NCI-H446 treated with DMSO at 0.1 percent for 48 hours (cell line): ENCODE results near the gene CENPA.
"Not testable (repeated sequence)": the region's sequence is repeated elsewhere in the genome, so short reads cannot be mapped to it uniquely, and the experiment has no call there.

Experiments used
- DNase-seq: peaks from one replicate; lab custom pipeline; 2025; lab: John Stamatoyannopoulos, UW

The CENPA gene

GRCh38 chr2:26785431-26786206, at the start of gene CENPA:
CENPA (plus strand) TSS chr2:26786056; CDS start chr2:26786197, 141 bp downstream.
- peak; percentile 98 for DNase-seq

GRCh38 chr2:26737221-26737620, 48.6 kb upstream of the CENPA start:
- DNase-seq = no peak

GRCh38 chr2:26738481-26738880, 47.4 kb upstream of the CENPA start:
- DNase-seq = no peak

GRCh38 chr2:26739514-26739913, 46.3 kb upstream of the CENPA start:
- DNase-seq = no peak

- no peak for DNase-seq
These were observed 45.5 kb upstream of the CENPA start for GRCh38 chr2:26740346-26740745.

GRCh38 chr2:26740890-26741302, 45.0 kb upstream of the CENPA start:
- DNase-seq = no peak

- DNase-seq = no peak
These were observed 43.6 kb upstream of the CENPA start for GRCh38 chr2:26742048-26742770.

- no peak for DNase-seq
These were observed 42.0 kb upstream of the CENPA start for GRCh38 chr2:26743852-26744251.

- no peak for DNase-seq
These were observed 40.9 kb upstream of the CENPA start for GRCh38 chr2:26744953-26745352.

- DNase-seq = peak; percentile 40
These were observed 40.1 kb upstream of the CENPA start for GRCh38 chr2:26745609-26746327.

- DNase-seq = no peak
These were observed 38.9 kb upstream of the CENPA start for GRCh38 chr2:26746934-26747333.

- DNase-seq = not testable (repeated sequence)
These were observed 36.0 kb upstream of the CENPA start for GRCh38 chr2:26749787-26750420.

- not testable (repeated sequence) for DNase-seq
These were observed 35.4 kb upstream of the CENPA start for GRCh38 chr2:26750467-26750866.

GRCh38 chr2:26752656-26753055, 33.2 kb upstream of the CENPA start:
- peak; percentile 73 for DNase-seq

GRCh38 chr2:26754539-26754938, 31.3 kb upstream of the CENPA start:
- DNase-seq = no peak

- no peak for DNase-seq
These were observed 30.7 kb upstream of the CENPA start for GRCh38 chr2:26754972-26755670.

- DNase-seq = no peak
These were observed 29.5 kb upstream of the CENPA start for GRCh38 chr2:26756337-26756736.

GRCh38 chr2:26757873-26758789, 27.7 kb upstream of the CENPA start:
- DNase-seq = no peak

GRCh38 chr2:26758790-26759321, 27.0 kb upstream of the CENPA start:
- no peak for DNase-seq

GRCh38 chr2:26759845-26760244, 26.0 kb upstream of the CENPA start:
- no peak for DNase-seq
